ENCODE measurements around the gene DDX41.

GRCh38 chr5:177496070-177496726 is 20.6 kb downstream of the DDX41 start:
- TF ChIP-seq EZH2phosphoT487 (IDR thresholded peaks at IDR 0.05; ENCODE audit: insufficient read depth, low read depth) (no peak), EZH2 (IDR thresholded peaks at IDR 0.05; ENCODE audit: insufficient read depth, poor library complexity, severe bottlenecking) (no peak)

Data from GM23248 (cell line).